Hepatocyte (in vitro differentiated cells): ENCODE results near the gene IFI27L1. TPM values are rescaled to one million over a fixed set of nuclear protein-coding genes. Genes with fewer than 3 reads are reported as not detected.
A peak's percentile ranks its signal among the peaks of the same experiment; 100 is the strongest.

Experiments
- DNase-seq: peaks from one replicate; pipeline ENCODE4 v3.0.0-alpha.2; 2016; ENCODE audit warnings: low spot score
- H2AFZ ChIP-seq: fragments of 200-600 bp; sonication (generic); 2 replicates; pipeline ENCODE4 v1.6.0; 2016; ENCODE audit warnings: antibody characterized with exemption, mild to moderate bottlenecking
- H3K27ac ChIP-seq: fragments of 200-600 bp; sonication (generic); 2 replicates; pipeline ENCODE4 v1.5.1; 2016; ENCODE audit warnings: mild to moderate bottlenecking
- H3K27me3 ChIP-seq: fragments of 200-600 bp; sonication (generic); 2 replicates; pipeline ENCODE4 v1.6.1; 2016
- H3K36me3 ChIP-seq: fragments of 200-600 bp; sonication (generic); replicated peaks from 2 replicates; pipeline ENCODE4 v1.5.1; 2016; ENCODE audit warnings: low read depth; ENCODE audit not compliant: insufficient read depth
- H3K4me1 ChIP-seq: fragments of 200-600 bp; sonication (generic); 2 replicates; pipeline ENCODE4 v1.5.1; 2016; ENCODE audit warnings: mild to moderate bottlenecking, moderate library complexity; ENCODE audit not compliant: insufficient read depth
- H3K4me2 ChIP-seq: fragments of 200-600 bp; sonication (generic); 2 replicates; pipeline ENCODE4 v1.6.0; 2016
- H3K4me3 ChIP-seq: fragments of 200-600 bp; sonication (generic); 2 replicates; pipeline ENCODE4 v1.5.1; 2016; ENCODE audit warnings: mild to moderate bottlenecking
- H3K79me2 ChIP-seq: fragments of 200-600 bp; sonication (generic); 2 replicates; pipeline ENCODE4 v1.6.0; 2017; ENCODE audit warnings: mild to moderate bottlenecking
- H3K9me2 ChIP-seq: fragments of 200-600 bp; sonication (generic); replicated peaks from 2 replicates; pipeline ENCODE4 v1.6.0; 2017; ENCODE audit warnings: mild to moderate bottlenecking; ENCODE audit not compliant: insufficient read depth
- H3K9me3 ChIP-seq: fragments of 200-600 bp; sonication (generic); 2 replicates; pipeline ENCODE4 v1.5.1; 2016; ENCODE audit warnings: low read depth, mild to moderate bottlenecking
- H4K20me1 ChIP-seq: fragments of 200-600 bp; sonication (generic); 2 replicates; pipeline ENCODE4 v1.6.0; 2016; ENCODE audit warnings: mild to moderate bottlenecking; ENCODE audit not compliant: insufficient read depth, poor library complexity, severe bottlenecking
- CTCF ChIP-seq: fragments of 200-600 bp; sonication (generic); IDR thresholded peaks from 2 replicates; pipeline ENCODE4 v1.5.1; 2016; ENCODE audit warnings: antibody characterized with exemption, mild to moderate bottlenecking; ENCODE audit not compliant: poor library complexity
- EZH2 ChIP-seq: fragments of 200-600 bp; sonication (generic); IDR thresholded peaks from 2 replicates; pipeline ENCODE4 v1.6.1; 2016; ENCODE audit warnings: antibody characterized with exemption, mild to moderate bottlenecking, borderline replicate concordance
- EZH2phosphoT487 ChIP-seq: fragments of 200-600 bp; sonication (generic); IDR thresholded peaks from one replicate; pipeline ENCODE4 v1.6.1; 2018; ENCODE audit warnings: antibody characterized with exemption, mild to moderate bottlenecking, low read depth, moderate library complexity; ENCODE audit not compliant: unreplicated experiment, severe bottlenecking
- WGBS: methylation state at CpG from one replicate; pipeline ENCODE4 v1.1.6; 2016; ENCODE audit warnings: low lambda C conversion rate; ENCODE audit errors: missing lambda C conversion rate; 5-methylcytosine and 5-hydroxymethylcytosine counted together
- polyA plus RNA-seq: library from polyadenylated mRNA; unstranded; fragments of >200 nt; fragmentation: Nextera tagmentation; extraction: Ambion mirVana; gene quantifications from 2 replicates; pipeline ENCODE4 v1.2.1, GENCODE V29; 2016
- total RNA-seq: library from RNA; depleted of rRNA; stranded (reverse); fragments of >200 nt; gene quantifications from 2 replicates; pipeline ENCODE4 v1.2.3, GENCODE V29; 2014

IFI27L1 gene
- total and polyA plus RNA-seq, 2 experiments from 2014 or later, result 18.9 to 29.4 TPM

- no peak overlapping the region for H3K27ac ChIP-seq
- no peak overlapping the region for H2AFZ ChIP-seq
- 82% methylated on average over 4 of the region's 4 CpGs for WGBS
- H4K20me1 ChIP-seq, result no peaks in the 10 kb centered on the region
- no peaks in the 10 kb centered on the region for H3K27me3 ChIP-seq
- H3K4me2 ChIP-seq, result no peak overlapping the region
- no peaks in the 10 kb centered on the region for H3K79me2 ChIP-seq
- H3K9me2 ChIP-seq, result no peaks in the 10 kb centered on the region
- no peak for DNase-seq
- no peaks in the 10 kb centered on the region for H3K36me3 ChIP-seq
- no peaks in the 10 kb centered on the region for H3K9me3 ChIP-seq
- H3K4me3 ChIP-seq, result no peak overlapping the region
- no peaks in the 10 kb centered on the region for H3K4me1 ChIP-seq
- TF ChIP-seq EZH2 (no peak), CTCF (no peak), EZH2phosphoT487 (no peak)
Measured at GRCh38 chr14:94135476-94135875, 54.4 kb downstream of the IFI27L1 start.

- no peaks in the 10 kb centered on the region for H3K36me3 ChIP-seq
- H3K27ac ChIP-seq, result no peak overlapping the region
- 35% methylated on average over 18 of the region's 18 CpGs for WGBS
- no peak for TF ChIP-seq EZH2phosphoT487
- peak; percentile 93 for TF ChIP-seq CTCF
- no peak for TF ChIP-seq EZH2
- H3K9me3 ChIP-seq, result no peaks in the 10 kb centered on the region
- no peaks in the 10 kb centered on the region for H3K4me1 ChIP-seq
- H3K4me2 ChIP-seq, result no peak overlapping the region
- no peak overlapping the region for H3K4me3 ChIP-seq
- H3K27me3 ChIP-seq, result no peaks in the 10 kb centered on the region
- H3K9me2 ChIP-seq, result no peaks in the 10 kb centered on the region
- H2AFZ ChIP-seq, result peak overlapping the region; percentile 43
- no peaks in the 10 kb centered on the region for H4K20me1 ChIP-seq
- H3K79me2 ChIP-seq, result no peaks in the 10 kb centered on the region
- peak; percentile 88 for DNase-seq
Measured at GRCh38 chr14:94136575-94137331, 55.6 kb downstream of the IFI27L1 start.

- Histone ChIP-seq H3K4me2 (no peak overlapping the region), H4K20me1 (no peaks in the 10 kb centered on the region), H3K27ac (no peak overlapping the region), H3K9me3 (no peaks in the 10 kb centered on the region), H2AFZ (no peak overlapping the region), H3K36me3 (no peaks in the 10 kb centered on the region), H3K4me3 (no peak overlapping the region), H3K27me3 (no peaks in the 10 kb centered on the region), H3K79me2 (no peaks in the 10 kb centered on the region), H3K9me2 (no peaks in the 10 kb centered on the region), H3K4me1 (no peaks in the 10 kb centered on the region)
- TF ChIP-seq EZH2phosphoT487, result no peak
- no peak for TF ChIP-seq CTCF
- TF ChIP-seq EZH2, result no peak
- WGBS, result 67% methylated on average over 9 of the region's 9 CpGs
- no peak for DNase-seq
Measured at GRCh38 chr14:94138251-94138650, 57.1 kb downstream of the IFI27L1 start.
